Astrocyte (in vitro differentiated cells and primary cell): ENCODE measurements around the gene ZNF764.

Experiments
- EZH2 ChIP-seq: IDR thresholded peaks from 2 replicates; pipeline ENCODE4 v1.6.1; 2012; ENCODE audit warnings: mild to moderate bottlenecking, low read length, inconsistent platforms; ENCODE audit not compliant: insufficient read depth
- TF ChIP-seq, protein P1 (sequence below): IDR thresholded peaks from 2 replicates; pipeline ENCODE4 v1.5.1; 2011; ENCODE audit warnings: low read depth, mild to moderate bottlenecking, inconsistent platforms, low read length, moderate library complexity; ENCODE audit not compliant: insufficient read depth

- TF ChIP-seq, protein P1, sequence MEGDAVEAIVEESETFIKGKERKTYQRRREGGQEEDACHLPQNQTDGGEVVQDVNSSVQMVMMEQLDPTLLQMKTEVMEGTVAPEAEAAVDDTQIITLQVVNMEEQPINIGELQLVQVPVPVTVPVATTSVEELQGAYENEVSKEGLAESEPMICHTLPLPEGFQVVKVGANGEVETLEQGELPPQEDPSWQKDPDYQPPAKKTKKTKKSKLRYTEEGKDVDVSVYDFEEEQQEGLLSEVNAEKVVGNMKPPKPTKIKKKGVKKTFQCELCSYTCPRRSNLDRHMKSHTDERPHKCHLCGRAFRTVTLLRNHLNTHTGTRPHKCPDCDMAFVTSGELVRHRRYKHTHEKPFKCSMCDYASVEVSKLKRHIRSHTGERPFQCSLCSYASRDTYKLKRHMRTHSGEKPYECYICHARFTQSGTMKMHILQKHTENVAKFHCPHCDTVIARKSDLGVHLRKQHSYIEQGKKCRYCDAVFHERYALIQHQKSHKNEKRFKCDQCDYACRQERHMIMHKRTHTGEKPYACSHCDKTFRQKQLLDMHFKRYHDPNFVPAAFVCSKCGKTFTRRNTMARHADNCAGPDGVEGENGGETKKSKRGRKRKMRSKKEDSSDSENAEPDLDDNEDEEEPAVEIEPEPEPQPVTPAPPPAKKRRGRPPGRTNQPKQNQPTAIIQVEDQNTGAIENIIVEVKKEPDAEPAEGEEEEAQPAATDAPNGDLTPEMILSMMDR: no peak
- no peak for TF ChIP-seq EZH2
Measured at GRCh38 chr16:30510376-30510938, 47.7 kb downstream of the ZNF764 start.
